NCI-H345 treated with DMSO at 0.1 percent for 48 hours (cell line): ENCODE results near the gene OPCML.
A peak's percentile ranks its signal among the peaks of the same experiment; 100 is the strongest.

Source experiments
- DNase-seq: peaks from one replicate; lab custom pipeline; 2025; ENCODE audit not compliant: unreplicated experiment; lab: John Stamatoyannopoulos, UW

Gene OPCML

GRCh38 chr11:133081730-133082452 is 450.4 kb downstream of the OPCML start:
- no peak for DNase-seq

DNA sequence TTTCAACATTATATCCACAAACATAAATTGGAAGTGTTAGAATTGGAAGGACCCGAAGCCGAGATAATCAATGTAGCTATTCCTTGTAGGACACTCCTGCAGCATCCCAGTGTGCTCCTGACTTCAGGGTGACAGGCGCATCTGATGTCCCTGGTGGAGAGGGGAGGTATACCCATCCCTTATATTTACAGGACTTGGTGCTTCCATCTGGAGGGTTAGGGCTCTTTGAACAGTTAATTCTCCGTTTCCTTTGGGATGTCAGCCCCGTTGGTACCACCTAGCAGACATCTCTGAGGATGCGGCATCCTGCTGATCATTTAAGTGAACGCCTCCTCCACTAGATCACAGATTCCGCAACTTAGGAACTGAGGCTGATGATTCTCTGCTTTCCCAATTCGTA is 451.3 kb downstream of the OPCML start:
- DNase-seq: no peak

DNA sequence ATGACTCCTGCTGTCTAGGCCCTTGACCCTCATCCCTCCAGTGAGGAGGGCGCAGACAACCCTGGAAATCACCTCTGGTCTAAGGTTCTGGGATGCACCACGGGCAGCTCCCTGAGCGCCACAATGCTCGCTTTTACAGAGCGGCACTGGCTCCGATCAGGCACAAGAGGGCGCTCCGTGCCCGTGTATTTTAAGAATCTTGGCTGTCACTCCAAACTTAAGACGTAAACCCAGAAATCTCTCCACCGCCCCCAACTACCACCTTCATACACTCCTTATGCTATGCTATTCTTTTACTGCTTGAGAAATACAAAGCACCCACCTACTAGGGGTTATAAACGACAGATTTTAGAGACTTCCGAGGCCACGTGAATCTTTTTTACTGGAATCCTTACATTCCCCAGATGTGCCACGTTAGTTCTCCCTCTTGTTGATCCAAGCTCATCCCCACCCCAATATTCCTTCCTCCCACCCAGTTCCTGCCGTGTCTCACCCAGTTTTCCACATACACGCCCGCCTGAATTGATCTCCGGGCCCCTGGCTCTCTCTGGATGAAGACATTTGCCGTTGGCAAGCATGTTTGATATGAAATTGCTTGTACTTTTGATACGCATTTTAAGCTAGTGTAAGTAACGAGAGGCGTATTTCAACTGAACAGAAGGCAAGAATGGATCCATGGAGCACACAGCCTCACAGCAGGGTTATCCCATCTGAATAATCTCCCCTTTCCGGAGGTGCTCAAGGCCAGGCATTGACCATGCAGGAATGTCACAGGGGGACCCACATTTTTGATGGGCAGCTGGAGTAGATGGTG is 453.5 kb downstream of the OPCML start:
- peak; percentile 28 for DNase-seq

DNA sequence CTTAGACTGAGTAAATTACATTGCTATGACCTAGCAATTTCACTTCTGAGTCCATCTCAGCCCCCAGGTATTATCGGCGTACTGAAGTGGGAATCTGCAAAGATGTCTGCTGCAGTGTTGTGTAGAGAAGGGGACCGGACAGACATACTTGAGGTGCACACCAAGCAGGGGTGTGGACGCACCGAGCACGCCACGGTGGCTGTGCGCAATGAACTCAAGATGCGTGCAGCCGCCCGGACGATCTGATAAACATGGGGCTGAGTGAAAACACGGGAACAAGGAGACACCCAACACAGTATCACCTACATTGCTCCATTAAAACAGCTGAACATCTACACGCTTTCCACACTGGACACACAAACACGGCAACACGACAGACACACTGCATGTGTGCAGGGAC is 454.3 kb downstream of the OPCML start:
- no peak for DNase-seq

DNA sequence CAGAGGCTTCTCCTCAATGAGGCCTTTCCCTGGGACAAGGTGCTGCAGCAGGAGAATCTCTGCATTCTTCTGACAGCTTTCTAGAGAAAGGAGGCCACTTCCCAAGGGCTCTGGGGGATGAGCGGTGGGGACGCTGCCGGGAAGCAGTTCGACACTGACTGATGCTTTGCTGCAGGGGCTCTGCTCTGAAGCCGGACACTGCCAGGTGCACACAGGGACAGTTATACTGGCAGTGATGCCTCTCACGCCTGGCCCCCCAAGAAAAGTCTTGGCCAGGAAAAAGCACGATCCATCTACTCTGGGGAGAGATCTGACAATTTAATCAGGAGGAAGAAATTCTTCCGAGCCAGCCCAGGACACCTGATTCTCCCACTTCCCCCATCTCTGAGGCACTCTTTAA is 456.9 kb downstream of the OPCML start:
- no peak for DNase-seq

- DNase-seq: no peak
Measured at GRCh38 chr11:133072858-133073582, 459.3 kb downstream of the OPCML start.

DNA sequence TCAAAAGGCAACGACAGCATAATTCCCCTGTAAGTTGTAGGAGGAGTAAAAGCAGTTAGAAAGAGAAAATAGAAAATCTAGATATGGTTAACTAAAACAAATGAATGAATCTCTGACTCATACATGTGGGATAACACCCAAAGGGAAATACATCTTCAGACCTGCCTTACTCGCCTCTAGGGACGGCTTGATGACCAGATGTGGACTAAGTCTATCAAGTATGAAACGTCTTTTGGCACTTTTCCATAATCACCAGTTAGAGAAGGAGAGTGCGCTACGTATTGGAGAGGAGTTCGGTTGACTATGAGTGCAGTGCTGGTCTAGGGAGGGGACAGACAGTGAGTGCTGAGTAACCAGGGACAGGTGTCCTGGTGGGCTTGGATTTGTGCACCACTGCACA is 459.9 kb downstream of the OPCML start:
- DNase-seq: no peak

GRCh38 chr11:133070791-133071190 is 461.5 kb downstream of the OPCML start:
- no peak for DNase-seq

DNA sequence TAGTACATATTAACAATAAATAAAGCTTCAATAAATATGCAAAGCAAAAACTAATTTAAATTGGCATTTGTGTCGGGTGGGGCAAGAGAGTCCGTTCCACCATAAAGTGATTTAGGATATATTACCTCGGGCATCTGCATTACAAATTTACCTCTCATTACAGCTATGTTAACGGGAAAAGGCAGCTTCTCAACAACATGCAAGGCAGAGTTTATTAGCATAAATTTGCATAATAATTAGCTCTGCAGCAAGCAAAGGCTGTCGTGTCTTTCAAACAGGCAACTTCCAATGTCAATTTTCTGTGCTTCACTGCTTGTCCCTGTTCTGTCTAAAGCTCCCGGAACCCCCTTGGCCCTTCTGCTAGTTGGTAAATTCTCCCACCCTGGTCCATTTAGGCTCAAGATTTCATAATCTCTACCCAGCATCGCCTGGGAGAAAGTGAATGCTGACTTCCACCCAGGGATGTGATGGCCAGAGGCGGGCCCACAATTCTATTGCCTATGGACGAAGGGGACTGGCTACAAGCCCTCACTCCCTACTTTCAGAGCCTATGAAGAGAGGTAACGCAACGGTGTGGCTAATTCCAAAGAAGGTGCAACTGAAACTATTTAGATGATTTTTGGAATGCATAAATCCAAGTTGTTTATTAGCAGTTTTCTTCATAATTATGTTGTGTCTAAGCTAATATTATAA is 462.1 kb downstream of the OPCML start:
- DNase-seq: no peak

DNA sequence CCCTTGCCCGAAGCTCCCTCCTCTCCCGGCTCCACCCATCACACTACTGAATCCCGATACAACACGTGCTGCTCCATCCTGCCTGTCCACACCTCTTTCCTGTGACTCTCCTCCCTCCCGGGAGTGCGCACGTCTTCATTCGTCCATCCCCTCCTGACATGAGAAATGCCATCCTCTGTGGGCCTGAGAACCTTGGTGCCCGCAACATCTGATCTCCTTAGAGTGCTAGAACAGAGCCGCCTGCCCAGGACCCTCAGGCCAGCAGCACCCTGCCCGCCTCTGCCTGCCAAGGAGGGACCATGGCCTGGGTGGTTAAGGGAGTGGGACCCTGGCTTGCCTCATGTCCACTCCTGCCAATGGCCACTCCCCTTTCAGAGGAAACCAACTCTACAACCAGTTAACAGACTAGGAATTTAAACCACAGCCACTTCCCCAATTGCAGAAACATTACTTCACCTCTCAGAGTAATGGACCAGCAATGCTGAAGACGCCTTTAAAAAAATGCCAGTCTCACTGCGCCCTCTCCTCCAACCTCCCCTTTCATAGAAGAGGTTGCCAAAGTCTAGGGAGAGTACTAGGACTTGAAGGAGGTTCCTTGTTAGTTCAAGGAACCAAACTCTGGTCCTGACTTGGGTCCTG is 466.3 kb downstream of the OPCML start:
- no peak for DNase-seq

- DNase-seq: no peak
Measured at GRCh38 chr11:133064961-133065360, 467.3 kb downstream of the OPCML start.

- DNase-seq: peak; percentile 85
Measured at GRCh38 chr11:133064152-133064877, 468.0 kb downstream of the OPCML start.

GRCh38 chr11:133058501-133058900 is 473.8 kb downstream of the OPCML start:
- no peak for DNase-seq

- peak; percentile 60 for DNase-seq
Measured at GRCh38 chr11:133053124-133053776, 479.1 kb downstream of the OPCML start.

- peak; percentile 66 for DNase-seq
Measured at GRCh38 chr11:133052537-133052936, 479.8 kb downstream of the OPCML start.

- no peak for DNase-seq
Measured at GRCh38 chr11:133049244-133050019, 482.9 kb downstream of the OPCML start.

- no peak for DNase-seq
Measured at GRCh38 chr11:133048270-133048669, 484.0 kb downstream of the OPCML start.

DNA sequence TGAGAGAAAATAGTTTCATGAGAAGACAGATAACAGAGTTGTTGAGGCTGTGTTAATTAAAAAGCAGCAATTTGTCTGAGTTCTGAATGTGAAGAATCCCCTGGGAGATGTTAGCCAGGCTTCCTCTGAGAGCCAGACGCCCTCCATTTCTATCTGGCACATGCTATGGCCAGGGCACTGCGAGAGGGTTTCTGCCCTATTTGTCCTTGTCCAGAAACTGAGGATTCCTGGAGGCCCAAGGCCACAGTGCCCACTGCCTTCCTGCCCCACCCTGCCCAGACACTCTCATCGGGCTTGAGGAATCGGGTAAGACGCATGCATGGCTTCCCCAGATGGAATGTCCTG is 484.6 kb downstream of the OPCML start:
- DNase-seq: no peak
